ENCODE data around the gene RIT1.
A peak's percentile ranks its signal among the peaks of the same experiment; 100 is the strongest.

RIT1 gene

GRCh38 chr1:155889566-155889965 lies 21.6 kb downstream of the RIT1 start:
- DNase-seq: no peak

- no peak for DNase-seq
Measured at GRCh38 chr1:155888481-155888880, 22.7 kb downstream of the RIT1 start.

DNA sequence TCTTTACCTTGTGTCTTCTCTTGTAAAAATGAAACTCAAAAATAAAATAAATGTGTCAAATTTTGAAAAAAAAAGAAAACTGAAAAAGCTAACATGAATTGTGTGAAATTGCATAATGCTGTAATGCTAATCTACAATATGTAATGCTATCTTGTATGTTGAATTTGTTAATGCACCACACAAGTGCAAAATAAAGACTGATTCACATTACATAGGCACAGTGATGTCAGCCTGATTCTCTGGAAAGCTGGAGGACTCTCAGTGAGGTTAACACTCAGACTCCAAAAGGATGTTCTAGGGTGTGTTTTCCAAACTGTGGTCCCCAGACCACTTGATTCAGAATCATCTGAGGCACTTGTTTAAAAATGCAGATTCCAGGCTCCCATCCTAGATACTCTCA lies 26.2 kb downstream of the RIT1 start:
- DNase-seq: no peak

DNA sequence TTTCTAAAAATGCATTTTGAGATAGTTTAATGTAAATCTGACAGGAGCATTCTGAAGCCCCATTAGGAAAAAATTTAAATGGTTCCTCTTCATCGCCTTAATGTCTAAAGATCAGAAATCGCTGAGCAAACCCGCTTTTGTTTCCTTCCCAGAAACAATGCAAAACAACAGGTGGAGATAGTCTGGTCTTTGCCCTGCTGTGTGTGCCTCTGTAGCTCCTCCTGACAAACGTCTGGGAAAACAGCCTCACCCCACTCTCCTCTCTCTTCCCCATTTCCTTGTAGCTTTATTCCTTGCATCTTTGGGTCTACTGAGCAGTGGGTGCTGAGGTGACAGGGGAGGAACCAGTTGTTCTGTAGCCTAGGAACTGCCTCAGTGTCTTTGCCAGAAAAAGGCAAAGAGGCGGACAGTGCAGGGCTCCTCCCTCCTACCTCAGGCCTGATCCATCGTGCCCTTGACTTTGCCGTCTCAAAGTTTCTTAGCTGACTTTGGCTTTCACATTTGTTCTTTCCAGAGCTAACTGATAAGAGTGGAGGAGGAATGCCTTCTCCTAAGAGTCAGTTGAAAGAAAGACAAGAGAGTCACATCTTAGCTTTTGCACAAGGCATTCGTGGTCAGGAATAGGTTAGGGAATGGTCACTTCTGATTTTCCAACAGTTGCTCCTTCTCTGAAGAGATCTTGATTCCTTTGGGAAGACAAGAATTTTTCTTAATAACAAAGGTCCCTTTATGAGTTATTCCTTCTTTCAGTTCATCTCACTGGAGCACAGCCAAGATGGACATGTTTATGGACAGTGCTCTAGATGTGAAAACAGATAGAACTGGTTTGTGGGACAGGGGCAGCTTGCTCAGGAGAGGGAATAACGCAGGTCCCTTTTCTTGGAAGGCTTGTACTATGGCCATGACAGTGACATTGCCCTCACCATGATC lies 26.9 kb downstream of the RIT1 start:
- no peak for DNase-seq

DNA sequence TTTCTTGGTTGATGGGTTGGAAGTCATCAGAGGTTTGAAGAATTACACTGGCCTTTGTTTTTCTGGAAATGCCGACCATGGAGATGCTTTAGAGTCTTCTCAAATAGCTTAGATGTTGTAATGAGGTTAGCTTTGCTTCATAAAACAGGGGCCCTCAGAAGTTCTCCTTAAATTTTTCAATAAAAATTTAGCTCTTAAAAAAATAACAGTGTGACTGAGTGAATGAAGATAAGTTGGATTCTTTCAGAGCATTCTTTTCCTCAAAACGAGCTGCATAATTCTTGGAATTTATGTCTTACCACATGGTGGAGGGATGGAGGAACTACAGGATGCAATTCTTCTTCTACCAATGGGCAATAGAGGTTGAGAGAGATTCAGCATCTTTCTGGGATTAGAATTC lies 28.4 kb downstream of the RIT1 start:
- DNase-seq: no peak

- DNase-seq: no peak
Measured at GRCh38 chr1:155882235-155882634, 28.9 kb downstream of the RIT1 start.

GRCh38 chr1:155880950-155881349 lies 30.2 kb downstream of the RIT1 start:
- no peak for DNase-seq

DNA sequence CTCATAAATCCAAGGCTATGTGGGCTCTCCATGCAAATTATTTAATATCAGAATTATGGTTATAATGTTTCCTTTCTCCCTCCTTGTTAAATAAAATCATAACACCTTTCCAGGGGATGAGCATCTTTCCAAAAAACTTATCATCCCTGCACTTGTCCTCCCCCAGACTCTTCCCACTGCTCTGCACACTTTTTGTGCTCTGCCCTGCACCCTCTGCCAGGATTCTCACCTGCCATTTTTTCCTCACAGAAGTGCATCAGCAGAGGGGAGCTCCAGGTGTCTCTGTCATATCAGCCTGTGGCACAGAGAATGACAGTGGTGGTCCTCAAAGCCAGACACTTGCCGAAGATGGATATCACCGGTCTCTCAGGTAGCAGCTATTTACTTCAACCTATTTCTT lies 30.9 kb downstream of the RIT1 start:
- no peak for DNase-seq

GRCh38 chr1:155877945-155878344 lies 33.2 kb downstream of the RIT1 start:
- no peak for DNase-seq

DNA sequence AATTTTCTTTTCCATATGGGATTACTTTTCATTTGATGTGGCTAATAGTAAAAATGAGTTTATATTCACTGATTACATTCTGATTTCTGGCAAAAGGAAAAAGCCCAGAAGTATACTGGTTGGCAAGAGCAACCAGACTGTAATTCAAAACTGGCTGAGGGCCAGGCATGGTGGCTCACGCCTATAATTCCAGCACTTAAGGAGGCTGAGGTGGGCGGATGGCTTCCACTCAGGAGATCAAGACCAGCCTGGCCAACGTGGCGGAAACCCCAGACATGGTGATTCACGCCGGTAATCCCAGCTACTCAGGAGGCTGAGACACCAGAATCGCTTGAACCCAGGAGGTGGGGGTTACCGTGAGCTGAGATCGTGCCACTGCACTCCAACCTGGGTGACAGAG lies 37.3 kb downstream of the RIT1 start:
- DNase-seq: no peak

DNA sequence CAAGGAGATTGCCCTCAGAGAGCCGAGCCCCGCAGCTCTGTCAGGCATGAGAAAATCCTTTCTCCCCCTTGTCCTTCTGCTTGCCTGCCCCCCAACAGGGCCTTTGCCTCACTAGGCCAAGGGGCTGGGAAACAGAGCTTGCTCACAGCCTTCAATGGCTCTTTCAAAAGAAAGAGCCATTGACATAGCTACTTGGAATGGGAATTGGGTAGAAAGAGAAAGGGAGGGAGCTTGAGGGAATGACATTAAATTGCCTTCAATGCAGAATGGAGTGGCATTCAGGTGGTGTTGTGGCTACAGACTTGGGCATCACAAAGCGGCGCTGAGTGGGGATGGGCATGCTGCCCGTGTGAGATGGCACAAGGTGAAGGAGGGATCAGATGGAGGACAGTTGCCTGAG lies 38.6 kb downstream of the RIT1 start:
- no peak for DNase-seq

DNA sequence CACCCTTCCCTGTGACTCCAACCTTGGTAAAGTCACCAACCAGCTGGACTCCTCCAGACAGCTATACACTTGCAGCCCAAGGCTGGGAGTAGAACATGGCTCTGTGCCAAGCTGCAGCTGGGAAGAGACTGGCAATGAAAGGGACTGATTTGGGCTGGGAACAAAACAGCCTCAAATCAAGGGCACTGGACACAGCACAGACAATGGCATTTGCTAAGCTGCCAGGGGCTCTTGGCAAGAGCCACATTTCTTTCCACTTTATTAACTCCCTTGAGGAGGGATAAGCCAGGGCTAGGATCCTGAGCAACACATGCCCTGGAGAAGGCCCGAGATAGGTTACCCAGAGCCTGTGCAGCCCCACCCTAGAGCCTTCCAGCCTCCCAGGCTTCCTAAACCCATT lies 39.8 kb downstream of the RIT1 start:
- DNase-seq: peak; percentile 17

DNA sequence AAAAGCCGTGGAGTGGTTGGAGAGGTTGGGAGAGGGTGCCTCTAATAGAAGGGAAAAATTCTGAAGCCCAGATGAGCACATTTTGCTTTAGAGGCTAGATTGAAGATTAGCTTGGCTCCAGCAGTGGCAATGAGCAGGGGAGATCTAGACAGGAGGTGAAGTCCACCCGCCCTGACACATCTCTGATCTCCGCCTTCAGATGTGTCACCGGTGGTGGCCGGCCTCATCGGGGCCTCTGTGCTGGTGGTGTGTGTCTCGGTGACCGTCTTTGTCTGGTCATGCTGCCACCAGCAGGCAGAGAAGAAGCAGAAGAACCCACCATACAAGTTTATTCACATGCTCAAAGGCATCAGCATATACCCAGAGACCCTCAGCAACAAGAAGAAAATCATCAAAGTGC lies 43.4 kb downstream of the RIT1 start:
- DNase-seq: no peak

GRCh38 chr1:155864393-155864792 lies 46.8 kb downstream of the RIT1 start:
- DNase-seq: no peak

- no peak for DNase-seq
Measured at GRCh38 chr1:155861896-155862295, 49.3 kb downstream of the RIT1 start.

- DNase-seq: no peak
Measured at GRCh38 chr1:155860970-155861510, 50.1 kb downstream of the RIT1 start.

DNA sequence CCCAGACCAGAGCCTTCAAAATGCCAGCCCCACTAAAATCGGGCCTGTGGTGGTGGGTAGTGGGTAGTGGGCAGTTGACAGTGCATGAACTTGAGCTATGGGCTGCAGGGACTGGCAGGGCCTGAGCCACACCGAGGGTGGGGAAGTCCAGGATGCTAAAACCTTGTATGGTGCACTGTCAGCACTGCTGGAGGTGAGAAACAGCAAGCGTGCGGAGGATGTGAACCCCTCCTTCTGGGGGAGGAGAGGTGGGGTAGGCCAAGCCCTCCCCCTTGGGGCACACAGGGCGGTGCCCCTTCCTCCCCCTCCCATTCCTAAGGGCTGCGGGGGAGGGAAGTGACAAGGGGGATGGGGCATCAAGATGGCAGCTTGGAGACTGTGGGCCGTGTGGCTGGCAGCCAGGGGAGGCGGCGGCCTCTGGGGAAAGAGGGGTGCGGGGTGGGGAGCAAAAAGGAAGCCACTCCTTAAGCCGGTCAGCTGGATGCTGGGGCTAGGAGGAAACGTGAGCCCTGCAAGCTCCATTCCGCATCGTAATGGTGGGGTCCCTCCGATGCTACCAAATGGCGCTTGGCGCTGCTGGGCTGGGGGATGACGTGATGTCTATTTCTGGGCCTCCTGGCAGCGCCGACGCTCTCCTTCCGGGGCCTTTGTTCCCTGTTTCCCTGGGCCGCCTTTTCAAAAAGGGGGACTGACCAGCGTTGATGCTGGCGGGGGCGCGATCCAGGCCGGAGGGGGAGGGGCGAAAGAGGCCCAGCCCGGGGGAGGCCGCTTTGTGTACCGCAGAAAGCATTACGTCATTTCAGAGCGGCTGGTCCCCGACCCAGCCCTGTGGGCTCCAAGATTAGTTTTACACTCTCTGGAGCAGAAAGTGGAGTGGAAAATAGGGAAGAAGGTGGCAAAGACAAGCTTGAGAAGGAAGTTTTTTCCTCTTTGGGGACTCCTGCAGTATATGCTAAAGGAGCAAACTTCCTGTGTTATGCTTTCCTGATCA lies 51.0 kb downstream of the RIT1 start:
- peak; percentile 90 for DNase-seq

GRCh38 chr1:155859234-155859829 lies 51.8 kb downstream of the RIT1 start, which contains the start of gene SYT11:
SYT11 (plus strand) TSS chr1:155859567; CDS start chr1:155859762, 195 bp downstream.
- peak; percentile 99 for DNase-seq

DNA sequence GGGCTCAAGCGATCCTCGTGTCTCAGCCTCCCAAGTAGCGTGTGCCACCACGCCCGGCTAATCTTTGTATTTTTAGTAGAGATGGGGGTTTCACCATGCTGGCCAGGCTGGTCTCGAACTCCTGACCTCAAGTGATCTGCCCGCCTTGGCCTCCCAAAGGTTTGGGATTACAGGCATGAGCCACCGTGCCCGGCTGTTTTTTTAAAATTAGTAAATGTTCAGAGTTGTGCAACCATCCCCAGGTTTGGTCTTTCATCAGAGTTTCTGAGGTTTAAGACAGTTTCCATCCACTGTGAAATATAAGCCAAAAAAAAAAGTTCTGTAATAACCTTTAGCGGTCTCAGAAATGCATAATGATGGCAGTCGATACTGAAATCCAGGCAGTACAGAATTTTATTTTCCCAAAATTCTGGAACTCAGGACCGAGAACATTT lies 52.3 kb downstream of the RIT1 start:
- no peak for DNase-seq

DNA sequence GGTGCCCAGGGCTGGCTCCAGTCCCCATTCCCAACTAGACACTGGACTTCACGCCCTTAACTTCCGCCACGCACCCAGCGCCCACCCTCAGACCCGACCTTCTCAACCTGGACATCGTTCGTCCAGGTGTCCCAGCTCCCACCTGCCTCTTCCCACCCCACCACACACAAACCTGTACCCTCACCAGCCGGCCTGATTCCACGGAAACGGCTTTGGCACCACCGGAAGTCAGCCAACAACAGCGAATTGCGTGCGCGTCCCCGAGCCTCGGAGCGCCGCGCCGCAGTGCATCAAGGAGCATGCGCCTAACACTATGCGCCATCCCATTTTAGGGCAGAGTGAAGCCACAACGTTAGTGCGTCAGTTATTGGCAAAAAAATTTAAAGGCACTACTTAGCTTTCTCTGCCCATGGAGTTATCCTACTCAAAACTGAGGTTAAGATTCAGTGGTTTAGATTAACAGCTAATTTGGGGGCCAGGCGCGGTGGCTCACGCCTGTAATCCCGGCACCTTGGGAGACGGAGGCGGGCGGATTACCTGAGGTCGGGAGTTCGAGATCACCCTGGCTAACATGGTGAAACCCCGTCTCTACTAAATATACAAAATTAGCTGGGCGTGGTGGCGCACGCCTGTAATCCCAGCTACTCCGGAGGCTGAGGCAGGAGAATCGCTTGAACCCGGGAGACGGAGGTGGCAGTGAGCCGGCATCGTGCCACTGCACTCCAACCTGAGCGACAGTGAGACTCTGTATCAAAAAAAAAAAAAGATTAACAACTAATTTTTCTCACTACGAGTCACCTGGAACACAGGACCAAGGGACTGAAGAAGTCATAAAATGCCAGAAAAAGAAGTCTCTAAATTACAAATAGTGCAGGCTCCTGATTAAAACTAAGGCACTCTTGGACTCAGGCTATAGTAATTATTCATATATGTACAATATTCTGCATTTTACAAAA lies 53.9 kb downstream of the RIT1 start, which contains the start of gene GON4L:
GON4L (minus strand) TSS at position 240 of the 956 bp plus-strand sequence. CDS start 3,434 bp downstream, outside the sequence.
- peak; percentile 94 for DNase-seq

GRCh38 chr1:155856257-155856974 lies 54.7 kb downstream of the RIT1 start:
- no peak for DNase-seq
